Erythroblast (primary cell): ENCODE results near the gene NIPSNAP3A.

Source experiments
- GATA1 ChIP-seq: IDR thresholded peaks from 2 replicates; pipeline ENCODE4 v1.6.1; 2011; ENCODE audit warnings: low read depth, mild to moderate bottlenecking, control low read depth, low read length, moderate library complexity
- POLR2A ChIP-seq: IDR thresholded peaks from 2 replicates; pipeline ENCODE4 v1.6.1; 2011; ENCODE audit warnings: mild to moderate bottlenecking, low read length

DNA sequence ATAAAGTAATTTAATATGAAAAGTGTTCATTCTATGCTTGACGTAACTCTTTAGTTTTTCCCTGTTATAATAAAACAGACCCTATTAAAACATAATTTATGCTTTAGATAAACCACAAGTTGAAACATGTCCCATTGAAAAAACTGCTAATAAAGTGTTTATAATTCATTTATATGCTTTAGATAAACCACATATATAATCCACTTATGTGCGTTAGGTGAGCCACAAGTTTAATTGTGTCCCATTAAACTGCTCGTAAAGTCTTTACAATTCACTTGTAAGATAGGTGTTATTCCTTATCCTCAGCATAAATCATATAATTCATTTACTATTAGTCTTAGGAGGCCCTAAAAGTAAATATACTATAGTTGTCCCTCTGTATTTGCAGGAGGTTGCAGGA is 20.0 kb downstream of the NIPSNAP3A start:
- TF ChIP-seq POLR2A (no peak), GATA1 (no peak)
